Ecto neural progenitor cell (in vitro differentiated cells): ENCODE measurements around the gene PCDH19.
"Not testable (repeated sequence)": the region's sequence is repeated elsewhere in the genome, so short reads cannot be mapped to it uniquely, and the experiment has no call there.

Source experiments
- DNase-seq: peaks from one replicate; pipeline ENCODE4 v3.0.0-alpha.2; 2018; ENCODE audit warnings: low spot score

The PCDH19 gene, protein sequence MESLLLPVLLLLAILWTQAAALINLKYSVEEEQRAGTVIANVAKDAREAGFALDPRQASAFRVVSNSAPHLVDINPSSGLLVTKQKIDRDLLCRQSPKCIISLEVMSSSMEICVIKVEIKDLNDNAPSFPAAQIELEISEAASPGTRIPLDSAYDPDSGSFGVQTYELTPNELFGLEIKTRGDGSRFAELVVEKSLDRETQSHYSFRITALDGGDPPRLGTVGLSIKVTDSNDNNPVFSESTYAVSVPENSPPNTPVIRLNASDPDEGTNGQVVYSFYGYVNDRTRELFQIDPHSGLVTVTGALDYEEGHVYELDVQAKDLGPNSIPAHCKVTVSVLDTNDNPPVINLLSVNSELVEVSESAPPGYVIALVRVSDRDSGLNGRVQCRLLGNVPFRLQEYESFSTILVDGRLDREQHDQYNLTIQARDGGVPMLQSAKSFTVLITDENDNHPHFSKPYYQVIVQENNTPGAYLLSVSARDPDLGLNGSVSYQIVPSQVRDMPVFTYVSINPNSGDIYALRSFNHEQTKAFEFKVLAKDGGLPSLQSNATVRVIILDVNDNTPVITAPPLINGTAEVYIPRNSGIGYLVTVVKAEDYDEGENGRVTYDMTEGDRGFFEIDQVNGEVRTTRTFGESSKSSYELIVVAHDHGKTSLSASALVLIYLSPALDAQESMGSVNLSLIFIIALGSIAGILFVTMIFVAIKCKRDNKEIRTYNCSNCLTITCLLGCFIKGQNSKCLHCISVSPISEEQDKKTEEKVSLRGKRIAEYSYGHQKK (N-terminal part only)

GRCh38 chrX:100409610-100410590 is at the start of gene PCDH19:
Gene PCDH19, minus strand, starts transcription at chrX:100410273. Its CDS starts 1,676 bp downstream, at chrX:100408597.
- peak; percentile 84 for DNase-seq

DNA sequence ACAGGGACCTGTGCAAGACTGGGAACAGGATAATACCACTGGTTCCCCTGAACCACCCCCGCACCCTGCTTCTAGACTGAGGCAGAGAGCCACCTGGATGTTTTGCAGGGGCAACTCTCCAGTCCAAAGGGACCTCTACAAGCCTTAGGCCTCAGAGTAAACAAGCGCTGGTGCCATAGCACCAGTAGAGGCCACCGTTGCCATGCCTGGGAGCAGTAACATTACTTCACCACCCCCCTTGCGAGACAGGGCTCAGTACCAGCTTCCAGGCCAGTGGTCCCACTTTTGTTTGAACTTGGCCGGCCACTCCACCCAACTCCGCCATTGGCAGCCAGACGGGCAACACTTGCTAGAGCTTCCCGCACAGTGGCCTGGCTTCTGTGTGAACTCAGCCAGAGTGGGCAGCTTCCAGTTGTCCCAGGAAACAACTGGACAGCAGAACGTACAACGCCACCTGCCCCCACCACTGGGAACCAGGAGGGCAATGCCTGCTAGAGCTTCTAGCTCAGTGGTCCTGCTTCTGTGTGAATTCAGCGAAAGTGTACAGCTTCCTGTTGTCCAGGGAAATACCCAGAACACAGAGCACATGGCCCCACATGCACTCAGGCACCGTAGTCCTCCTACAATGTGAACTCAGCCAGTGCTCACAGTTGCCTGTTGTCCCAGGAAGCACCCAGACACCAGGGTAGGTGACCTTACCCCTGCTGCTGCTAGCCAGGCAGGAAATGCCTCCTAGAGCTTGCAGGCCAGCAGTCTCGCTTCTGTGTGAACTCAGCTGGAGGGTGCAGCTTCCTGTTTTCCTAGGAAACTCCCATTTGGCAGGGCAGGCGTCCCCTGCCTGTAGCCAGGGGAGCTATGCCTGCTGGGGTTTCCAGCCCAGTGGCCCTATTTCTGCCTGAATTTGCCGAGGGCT is 39.9 kb upstream of the PCDH19 start:
- DNase-seq, result no peak

DNA sequence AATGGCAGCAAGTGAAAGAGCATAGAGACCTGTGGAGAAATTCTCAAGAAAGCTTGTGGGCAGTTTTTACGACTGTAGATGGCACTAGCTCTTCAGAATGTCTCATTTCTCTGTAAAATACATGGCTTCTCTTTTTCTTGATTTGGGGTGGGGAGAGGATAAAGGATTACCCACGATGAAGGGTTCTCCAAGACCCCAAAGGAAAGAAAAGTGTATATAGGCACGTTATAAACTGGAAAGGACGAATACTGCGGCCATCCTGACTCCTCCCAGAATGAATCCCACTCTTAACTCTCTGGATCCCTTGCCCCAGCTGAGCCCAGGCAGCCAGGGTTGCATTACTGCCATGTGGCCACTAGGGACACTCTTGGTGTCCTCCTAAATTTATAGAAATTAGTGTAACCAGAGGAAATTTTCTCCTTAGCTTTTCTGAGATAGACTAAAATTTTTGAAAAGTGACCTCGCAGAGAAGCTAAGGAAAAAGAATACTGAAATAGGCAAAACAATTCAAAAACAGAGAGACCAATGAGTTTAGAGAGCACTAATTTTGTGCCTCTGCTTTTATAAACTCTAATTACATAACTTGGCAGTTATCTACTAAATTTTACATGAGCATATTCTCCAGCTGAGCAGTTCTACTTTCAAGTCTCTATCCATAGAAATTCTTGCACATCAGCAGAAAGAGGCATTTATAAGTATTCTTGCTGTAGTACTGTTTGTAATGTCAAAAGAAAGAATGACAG is 37.8 kb upstream of the PCDH19 start:
- peak; percentile 64 for DNase-seq

- no peak for DNase-seq
These were observed 35.5 kb upstream of the PCDH19 start for GRCh38 chrX:100445593-100445992.

GRCh38 chrX:100441321-100441720 is 31.2 kb upstream of the PCDH19 start:
- not testable (repeated sequence) for DNase-seq

GRCh38 chrX:100440006-100440405 is 29.9 kb upstream of the PCDH19 start:
- no peak for DNase-seq

DNA sequence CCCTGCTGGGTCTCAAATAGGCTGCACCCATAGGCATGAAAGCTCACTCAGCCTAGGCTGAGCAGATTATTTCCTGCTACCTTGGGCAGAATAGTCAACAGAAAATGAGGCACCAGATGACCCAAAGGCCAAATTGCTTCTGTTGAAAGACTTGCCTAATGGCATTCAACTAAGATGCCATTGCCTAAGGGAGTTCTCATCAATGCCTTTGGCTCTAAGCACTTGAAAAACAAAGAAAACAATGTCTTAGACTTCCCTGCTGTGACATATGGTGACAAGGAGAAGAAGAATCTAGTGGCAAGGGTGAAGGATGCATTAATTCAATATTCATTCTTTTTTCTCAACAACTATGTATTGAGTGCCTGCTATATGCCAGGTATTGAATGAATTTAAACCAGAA is 25.7 kb upstream of the PCDH19 start:
- no peak for DNase-seq

GRCh38 chrX:100424012-100424411 is 13.9 kb upstream of the PCDH19 start:
- DNase-seq, result no peak

- no peak for DNase-seq
These were observed 8.5 kb upstream of the PCDH19 start for GRCh38 chrX:100418556-100418955.

DNA sequence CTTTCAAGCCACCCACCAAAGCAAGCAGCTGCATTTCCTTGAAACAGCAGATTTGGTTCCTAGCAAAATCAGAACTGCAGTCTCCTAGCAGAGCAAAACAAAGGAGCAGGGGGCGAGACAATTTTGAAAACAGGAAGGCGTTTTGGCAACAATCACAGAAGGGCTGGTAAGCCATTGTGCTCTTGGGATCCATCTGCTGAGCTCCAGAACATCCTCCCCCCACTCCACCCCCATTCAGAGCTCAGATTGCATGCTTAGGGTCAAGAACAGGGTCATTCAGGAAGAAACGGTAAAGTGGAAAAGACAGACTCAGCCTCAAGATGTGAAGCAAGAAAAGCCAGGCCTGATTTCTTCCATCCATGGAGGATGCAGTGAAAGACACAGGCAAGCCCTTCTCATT is 7.6 kb upstream of the PCDH19 start:
- DNase-seq, result no peak

- no peak for DNase-seq
These were observed 3.2 kb upstream of the PCDH19 start for GRCh38 chrX:100413229-100413628.

GRCh38 chrX:100411802-100412715 is 2.0 kb upstream of the PCDH19 start:
- no peak for DNase-seq

- DNase-seq, result peak; percentile 53
These were observed 1.1 kb upstream of the PCDH19 start for GRCh38 chrX:100410901-100411801.

DNA sequence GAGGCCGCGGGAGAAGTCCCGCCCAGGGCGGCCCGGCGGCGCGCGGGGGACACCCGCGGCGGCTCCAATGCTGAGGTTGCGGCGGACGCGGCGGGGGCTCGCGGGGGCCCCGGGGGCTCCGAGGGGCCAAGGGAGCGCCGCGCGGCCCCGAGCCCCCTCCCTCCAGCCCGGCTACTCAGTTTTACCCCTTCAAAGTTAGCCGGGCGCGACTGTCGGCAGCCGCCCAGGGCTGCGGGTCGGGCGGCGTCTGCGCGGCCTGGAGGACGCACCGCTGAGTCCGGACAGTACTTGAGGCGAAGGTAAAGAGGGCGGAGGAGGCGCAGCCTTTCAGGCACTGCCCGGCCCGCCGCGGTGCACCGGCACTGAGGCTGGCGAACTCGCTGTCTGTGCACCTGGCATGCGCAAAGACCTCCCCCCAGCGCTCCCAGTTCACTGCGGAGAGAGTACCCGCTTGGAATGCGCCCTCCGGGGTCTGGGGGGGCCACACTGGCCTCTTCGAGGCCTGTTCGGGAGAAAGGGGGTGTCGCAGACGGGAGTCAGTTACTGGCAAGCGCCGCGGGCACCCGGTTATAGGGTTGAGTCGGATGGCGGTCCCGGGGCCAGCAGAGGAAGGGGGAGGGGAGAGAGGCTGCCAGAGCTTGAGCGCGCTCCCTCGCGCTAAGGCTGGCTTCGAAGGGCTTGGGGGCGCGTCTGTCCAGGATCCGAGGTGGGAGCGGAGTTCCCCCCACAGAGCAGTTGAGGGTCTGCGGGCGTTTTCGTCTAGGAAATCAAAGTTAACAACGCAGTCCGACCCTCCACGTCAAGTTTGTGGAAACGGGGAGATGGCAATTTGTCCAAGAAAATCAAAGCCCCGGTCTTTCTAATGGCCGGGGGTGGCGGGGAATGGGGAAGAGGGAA is 1.1 kb downstream of the PCDH19 start:
- peak; percentile 55 for DNase-seq

- DNase-seq, result no peak
These were observed 2.0 kb downstream of the PCDH19 start for GRCh38 chrX:100407784-100408712.
